H1 (cell line): ENCODE measurements around the gene MROH7. TPM values are rescaled to one million over a fixed set of nuclear protein-coding genes. Genes with fewer than 3 reads are reported as not detected.

Experiments used
- CTCF ChIA-PET: fragments of 300-600 bp; sonication (Branson Sonifier 250); formaldehyde crosslinking; loops from one replicate; lab custom pipeline; 2021; ENCODE audit not compliant: partially characterized antibody; lab: Charles Lee
- POLR2A ChIA-PET: fragments of 300-600 bp; sonication (Branson Sonifier 250); formaldehyde crosslinking; loops from one replicate; lab custom pipeline; 2021; ENCODE audit warnings: inconsistent platforms; ENCODE audit not compliant: partially characterized antibody; lab: Charles Lee
- DNase-seq, 2 experiments: peaks; one replicate each; pipeline versions ENCODE4 v3.0.0 to v3.0.0-alpha.2; 2010 to 2022; ENCODE audit warnings: low spot score in 2 of 2, low read depth in 1 of 2, mixed read lengths in 1 of 2
- FAIRE-seq: peaks from 2 replicates; lab custom pipeline; 2011; peaks lifted over from hg19 to GRCh38; lab: Jason Lieb, UNC
- H2AFZ ChIP-seq: 2 replicates; pipeline ENCODE4 v1.8.1; 2012; ENCODE audit warnings: low read length, inconsistent platforms
- H2AK5ac ChIP-seq: 2 replicates; pipeline ENCODE4 v1.6.1; 2013; ENCODE audit warnings: low read depth, low read length
- H2BK120ac ChIP-seq: replicated peaks from 2 replicates; pipeline ENCODE3; 2013; ENCODE audit warnings: low read depth, low read length, inconsistent platforms
- H2BK12ac ChIP-seq: 2 replicates; pipeline ENCODE4 v1.6.1; 2013; ENCODE audit warnings: low read depth, low read length
- H2BK15ac ChIP-seq: 2 replicates; pipeline ENCODE4 v1.6.1; 2013; ENCODE audit warnings: low read length
- H2BK20ac ChIP-seq: 2 replicates; pipeline ENCODE4 v1.6.1; 2013; ENCODE audit warnings: low read length
- H2BK5ac ChIP-seq: 2 replicates; pipeline ENCODE4 v1.6.1; 2013; ENCODE audit warnings: low read depth, low read length
- H3K14ac ChIP-seq: 2 replicates; pipeline ENCODE4 v1.6.1; 2013; ENCODE audit warnings: inconsistent platforms; ENCODE audit not compliant: insufficient read length
- H3K18ac ChIP-seq: 2 replicates; pipeline ENCODE4 v1.6.1; 2013; ENCODE audit warnings: low read length; ENCODE audit errors: extremely low read depth
- H3K23ac ChIP-seq: 2 replicates; pipeline ENCODE4 v1.6.1; 2013; ENCODE audit warnings: inconsistent platforms; ENCODE audit not compliant: insufficient read length
- H3K23me2 ChIP-seq: 2 replicates; pipeline ENCODE4 v1.6.1; 2013; ENCODE audit warnings: low read depth, low read length
- H3K27ac ChIP-seq: 2 replicates; pipeline ENCODE4 v1.6.1; 2011; ENCODE audit warnings: low read depth, low read length, inconsistent platforms
- H3K27me3 ChIP-seq, 4 experiments: replicated peaks in 1 of 4; 1 replicate in 1 of 4; 2 replicates in 3 of 4; pipeline versions ENCODE4 v1.6.1 to v1.8.1; 2011 to 2013; ENCODE audit warnings: low read length in 3 of 4, mild to moderate bottlenecking in 3 of 4, inconsistent platforms in 2 of 4, mixed read lengths in 2 of 4, moderate library complexity in 1 of 4; ENCODE audit not compliant: control insufficient read depth in 3 of 4, insufficient read depth in 3 of 4; ENCODE audit errors: extremely low read depth in 1 of 4
- H3K36me3 ChIP-seq, 4 experiments: 2 replicates each; pipeline versions ENCODE4 v1.6.1 to v1.8.1; 2011 to 2013; ENCODE audit warnings: mild to moderate bottlenecking in 4 of 4, low read length in 3 of 4, moderate library complexity in 2 of 4, control low read depth in 1 of 4, inconsistent platforms in 1 of 4; ENCODE audit not compliant: insufficient read depth in 4 of 4, control insufficient read depth in 2 of 4
- H3K4ac ChIP-seq: replicated peaks from 2 replicates; pipeline ENCODE3; 2013; ENCODE audit warnings: low read length, low read depth, mixed read lengths, inconsistent platforms; ENCODE audit not compliant: insufficient read length
- H3K4me1 ChIP-seq, 4 experiments: replicated peaks in 1 of 4; 1 replicate in 1 of 4; 2 replicates in 3 of 4; pipeline versions ENCODE4 v1.6.1 to v1.8.1; 2011 to 2013; ENCODE audit warnings: low read length in 3 of 4, inconsistent platforms in 2 of 4, mixed read lengths in 1 of 4; ENCODE audit not compliant: insufficient read depth in 4 of 4, control insufficient read depth in 3 of 4
- H3K4me2 ChIP-seq, 2 experiments: 2 replicates each; pipeline versions ENCODE4 v1.6.1 to v1.8.1; 2011 to 2013; ENCODE audit warnings: low read depth in 2 of 2, low read length in 2 of 2, control low read depth in 1 of 2, inconsistent platforms in 1 of 2, mild to moderate bottlenecking in 1 of 2; ENCODE audit not compliant: insufficient read depth in 1 of 2
- H3K4me3 ChIP-seq, 4 experiments: fragments of 200-600, 300-600 bp in 1 of 4; sonication (generic), shearing (Covaris generic), sonication (Bioruptor Twin) in 1 of 4; 2 replicates each; pipeline versions ENCODE4 v1.5.1 to v1.8.1; 2011 to 2016; ENCODE audit warnings: low read length in 4 of 4, low read depth in 3 of 4, control low read depth in 2 of 4, inconsistent platforms in 2 of 4, mild to moderate bottlenecking in 2 of 4, mixed read lengths in 1 of 4, moderate library complexity in 1 of 4; ENCODE audit not compliant: insufficient read depth in 2 of 4; ENCODE audit errors: extremely low read depth in 1 of 4
- H3K56ac ChIP-seq: replicated peaks from 2 replicates; pipeline ENCODE3; 2013; ENCODE audit warnings: low read depth, mild to moderate bottlenecking, mixed read lengths, low read length, inconsistent platforms; ENCODE audit not compliant: insufficient read length
- H3K79me1 ChIP-seq: 2 replicates; pipeline ENCODE4 v1.6.1; 2013; ENCODE audit warnings: low read depth, low read length, control low read depth
- H3K79me2 ChIP-seq, 2 experiments: 2 replicates each; pipeline versions ENCODE4 v1.6.1 to v1.8.1; 2012 to 2013; ENCODE audit warnings: low read length in 2 of 2, mild to moderate bottlenecking in 2 of 2, inconsistent platforms in 1 of 2; ENCODE audit not compliant: insufficient read depth in 2 of 2, control insufficient read depth in 1 of 2
- H3K9ac ChIP-seq, 4 experiments: replicated peaks in 1 of 4; 1 replicate in 1 of 4; 2 replicates in 3 of 4; pipeline versions ENCODE4 v1.6.1 to v1.8.1; 2011 to 2013; ENCODE audit warnings: low read depth in 3 of 4, low read length in 3 of 4, control low read depth in 2 of 4, mild to moderate bottlenecking in 2 of 4, moderate library complexity in 2 of 4, inconsistent platforms in 1 of 4; ENCODE audit errors: extremely low read depth in 1 of 4
- H3K9me3 ChIP-seq, 2 experiments: 2 replicates each; pipeline versions ENCODE4 v1.6.1 to v1.8.1; 2012 to 2013; ENCODE audit warnings: mild to moderate bottlenecking in 2 of 2, moderate library complexity in 2 of 2, control low read depth in 1 of 2, inconsistent platforms in 1 of 2, low read depth in 1 of 2, low read length in 1 of 2, mixed read lengths in 1 of 2; ENCODE audit not compliant: insufficient read depth in 2 of 2
- H4K20me1 ChIP-seq, 2 experiments: replicated peaks in 1 of 2; 2 replicates each; pipeline versions ENCODE3 to v1.8.1; 2011 to 2013; ENCODE audit warnings: inconsistent platforms in 2 of 2, low read length in 2 of 2, mild to moderate bottlenecking in 1 of 2; ENCODE audit not compliant: insufficient read depth in 2 of 2, control insufficient read depth in 1 of 2
- H4K5ac ChIP-seq: 2 replicates; pipeline ENCODE4 v1.6.1; 2013; ENCODE audit warnings: low read length, low read depth, mixed read lengths, inconsistent platforms; ENCODE audit not compliant: insufficient read length
- H4K8ac ChIP-seq: 2 replicates; pipeline ENCODE4 v1.8.0; 2013; ENCODE audit warnings: mild to moderate bottlenecking, moderate library complexity, low read length, inconsistent platforms; ENCODE audit not compliant: insufficient read depth; ENCODE audit errors: extremely low read depth
- H4K91ac ChIP-seq: replicated peaks from 2 replicates; pipeline ENCODE3; 2013; ENCODE audit warnings: low read length, mixed read lengths, inconsistent platforms; ENCODE audit not compliant: insufficient read length
- EGR1 ChIP-seq: IDR thresholded peaks from 2 replicates; pipeline ENCODE4 v1.6.1; 2011; ENCODE audit warnings: low read depth, low read length, borderline replicate concordance
- HDAC2 ChIP-seq, 2 experiments: fragments of 300-600 bp in 1 of 2; sonication (generic) in 1 of 2; IDR thresholded peaks; 2 replicates each; pipeline ENCODE4 v1.6.1; 2011 to 2012; ENCODE audit warnings: low read depth in 2 of 2, low read length in 2 of 2, mild to moderate bottlenecking in 2 of 2, moderate library complexity in 2 of 2, borderline replicate concordance in 1 of 2, inconsistent platforms in 1 of 2
- PHF8 ChIP-seq: fragments of 200-600 bp; sonication (generic); conservative IDR thresholded peaks from 2 replicates; pipeline ENCODE4 v1.7.1; 2012; ENCODE audit warnings: low read depth, mild to moderate bottlenecking, inconsistent platforms, low read length, moderate library complexity
- RBBP5 ChIP-seq: IDR thresholded peaks from 2 replicates; pipeline ENCODE4 v1.7.1; 2012; ENCODE audit warnings: low read depth, mild to moderate bottlenecking, inconsistent platforms, low read length, moderate library complexity, borderline replicate concordance
- RFX5 ChIP-seq: IDR thresholded peaks from 2 replicates; pipeline ENCODE4 v1.6.1; 2011; ENCODE audit warnings: low read depth, low read length, improper control_type of control experiment, borderline replicate concordance
- SAP30 ChIP-seq: fragments of 300-600 bp; sonication (generic); IDR thresholded peaks from 2 replicates; pipeline ENCODE4 v1.7.1; 2012; ENCODE audit warnings: low read length, moderate library complexity, mild to moderate bottlenecking, inconsistent platforms; ENCODE audit not compliant: insufficient read depth, insufficient replicate concordance
- WGBS, 2 experiments: shearing (Covaris generic) in 1 of 2; methylation state at CpG; one replicate each; pipeline versions ENCODE4 v1.1.6 to v1.1.7; 2013 to 2015; ENCODE audit warnings: low lambda C conversion rate in 2 of 2, mixed read lengths in 2 of 2, inconsistent platforms in 1 of 2, low coverage in 1 of 2, missing lambda C conversion rate in 1 of 2; ENCODE audit not compliant: insufficient replicate concordance in 2 of 2, insufficient coverage in 1 of 2, insufficient read length in 1 of 2; ENCODE audit errors: extremely low coverage in 1 of 2, missing lambda C conversion rate in 1 of 2; 5-methylcytosine and 5-hydroxymethylcytosine counted together
- polyA plus RNA-seq, 7 experiments: library from polyadenylated mRNA; depleted of rRNA in 3 of 7; stranded (reverse) in 5 of 7; unstranded in 2 of 7; fragments of >200 nt in 5 of 7; fragments of 200-250 nt in 2 of 7; gene quantifications; 1 replicate in 5 of 7; 2 replicates in 1 of 7; 4 replicates in 1 of 7; pipeline versions ENCODE4 v1.2.1 to v1.2.3, GENCODE V29; 2011 to 2013; ENCODE audit warnings: missing spikeins in 2 of 7, mixed read lengths in 2 of 7
- total RNA-seq: library from RNA; stranded (reverse); fragmentation: NEBNext Ultra II Directional; extraction: Animal tissue kit (Norgen Biotek cat#: 25700); gene quantifications from 2 replicates; pipeline ENCODE4 v1.2.1, GENCODE V29; 2021
- TF ChIP-seq, protein P1 (sequence below): IDR thresholded peaks from 2 replicates; pipeline ENCODE4 v1.6.1; 2012; ENCODE audit warnings: low read length, inconsistent platforms

MROH7 gene
- total and polyA plus RNA-seq, 2 of the 8 experiments (the other 6 are each of a cell fraction or from before 2014, with no cell fraction given) = 0.07 to 0.20 TPM

DNA sequence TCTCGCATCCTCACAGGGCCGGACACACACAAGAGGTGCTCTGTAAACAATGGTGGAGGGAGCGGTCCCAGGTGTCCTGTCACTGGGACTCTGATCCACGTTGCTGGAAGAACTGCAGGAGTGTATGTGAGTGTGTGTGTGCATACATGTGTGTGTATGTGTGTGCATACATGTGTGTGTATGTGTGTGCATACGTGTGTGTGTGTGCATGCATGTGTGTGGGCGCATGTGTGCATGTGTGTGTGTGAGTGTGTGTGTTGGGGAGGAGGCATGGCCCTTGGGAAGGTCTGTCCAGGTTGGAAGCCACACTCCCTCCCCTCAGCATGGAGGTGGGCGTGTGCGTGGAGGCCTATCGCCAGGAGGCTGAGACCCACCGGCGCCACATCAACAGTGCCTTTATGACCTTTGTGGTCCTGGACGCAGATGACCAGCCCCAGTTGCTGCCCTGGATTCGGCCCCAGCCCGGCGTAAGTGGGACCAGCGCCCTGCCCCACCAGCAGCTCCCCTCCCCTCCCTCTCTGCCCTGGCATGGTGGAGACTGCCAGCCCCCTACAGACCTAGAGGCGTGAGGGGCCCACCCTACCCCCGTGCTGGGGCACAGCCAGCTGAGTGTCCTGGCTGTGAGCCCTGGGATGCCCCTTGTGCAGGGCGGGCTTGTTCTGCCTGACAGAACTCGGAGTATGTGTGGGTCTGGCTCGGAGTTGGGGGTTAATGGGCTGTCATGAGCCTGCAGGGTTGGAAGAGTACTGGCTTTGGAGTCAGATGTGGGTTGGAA lies 40.5 kb upstream of the MROH7 start:
- peak overlapping the region; percentile 28 for H2BK5ac ChIP-seq
- CTCF ChIA-PET = no interaction called here
- FAIRE-seq = no peak
- no peaks in the 10 kb centered on the region for H3K36me3 ChIP-seq
- no peak overlapping the region for H3K56ac ChIP-seq
- POLR2A ChIA-PET = interaction anchor here (1.1 kb wide), 1 partner anchor 12 kb away, joined by 3 read pairs; no protein-coding TSS in a partner anchor
- no peak overlapping the region for H3K4me2 ChIP-seq
- H2BK12ac ChIP-seq = no peak overlapping the region
- no peak overlapping the region for H4K91ac ChIP-seq
- no peak for DNase-seq
- H3K14ac ChIP-seq = no peak overlapping the region
- no peaks in the 10 kb centered on the region; a peak in 1 of 7 replicates for H3K4me1 ChIP-seq
- no peak overlapping the region for H3K23ac ChIP-seq
- no peak overlapping the region for H3K27ac ChIP-seq
- no peak overlapping the region for H3K4ac ChIP-seq
- 87% methylated on average over 12 of the region's 21 CpGs; no CpG with 5 or more reads in 1 of the 2 experiments for WGBS, 2 experiments
- H2BK120ac ChIP-seq = no peak overlapping the region
- no peaks in the 10 kb centered on the region for H3K27me3 ChIP-seq
- H4K8ac ChIP-seq = no peak overlapping the region
- H3K79me2 ChIP-seq = no peaks in the 10 kb centered on the region
- H2AFZ ChIP-seq = no peak overlapping the region
- no peak overlapping the region for H3K4me3 ChIP-seq
- peak overlapping the region; percentile 6; the same call in 1 of the 2 replicates for H2BK15ac ChIP-seq
- H4K5ac ChIP-seq = no peak overlapping the region
- H4K20me1 ChIP-seq = peaks cover 0 to 4% of the 10 kb centered on the region in 2 experiments
- H3K18ac ChIP-seq = no peak overlapping the region
- no peaks in the 10 kb centered on the region for H3K79me1 ChIP-seq
- H2BK20ac ChIP-seq = no peak overlapping the region
- no peaks in the 10 kb centered on the region for H3K23me2 ChIP-seq
- H3K9ac ChIP-seq = no peak overlapping the region
- no peaks in the 10 kb centered on the region for H3K9me3 ChIP-seq
- peak overlapping the region; percentile 60; the same call in 1 of the 2 replicates for H2AK5ac ChIP-seq
- TF ChIP-seq, protein P1, sequence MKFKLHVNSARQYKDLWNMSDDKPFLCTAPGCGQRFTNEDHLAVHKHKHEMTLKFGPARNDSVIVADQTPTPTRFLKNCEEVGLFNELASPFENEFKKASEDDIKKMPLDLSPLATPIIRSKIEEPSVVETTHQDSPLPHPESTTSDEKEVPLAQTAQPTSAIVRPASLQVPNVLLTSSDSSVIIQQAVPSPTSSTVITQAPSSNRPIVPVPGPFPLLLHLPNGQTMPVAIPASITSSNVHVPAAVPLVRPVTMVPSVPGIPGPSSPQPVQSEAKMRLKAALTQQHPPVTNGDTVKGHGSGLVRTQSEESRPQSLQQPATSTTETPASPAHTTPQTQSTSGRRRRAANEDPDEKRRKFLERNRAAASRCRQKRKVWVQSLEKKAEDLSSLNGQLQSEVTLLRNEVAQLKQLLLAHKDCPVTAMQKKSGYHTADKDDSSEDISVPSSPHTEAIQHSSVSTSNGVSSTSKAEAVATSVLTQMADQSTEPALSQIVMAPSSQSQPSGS = no peak
- no peak for TF ChIP-seq HDAC2 (IDR thresholded peaks at IDR 0.05; ENCODE audit: borderline replicate concordance in 1 of 2, low read depth in 2 of 2, low read length in 2 of 2)
- TF ChIP-seq RBBP5 = no peak
- no peak for TF ChIP-seq EGR1
- TF ChIP-seq PHF8 = no peak
- no peak for TF ChIP-seq RFX5
- TF ChIP-seq SAP30 = no peak
